Inflammatory macrophage treated with lipopolysaccharide for 1 hour (primary cell): Measurements from ENCODE around the gene MAML3.
"Not testable (repeated sequence)": the region's sequence is repeated elsewhere in the genome, so short reads cannot be mapped to it uniquely, and the experiment has no call there.

ENCODE experiments used
- DNase-seq, 2 donors: peaks; one replicate each; pipeline ENCODE4 v3.0.0-alpha.2; 2020 to 2022

MAML3 gene

GRCh38 chr4:139700568-139700967 lies 453.4 kb downstream of the MAML3 start:
- no peak for DNase-seq

GRCh38 chr4:139698167-139698925 lies 455.6 kb downstream of the MAML3 start:
- DNase-seq, result not testable (repeated sequence)

GRCh38 chr4:139696491-139696890 lies 457.5 kb downstream of the MAML3 start:
- no peak for DNase-seq

DNA sequence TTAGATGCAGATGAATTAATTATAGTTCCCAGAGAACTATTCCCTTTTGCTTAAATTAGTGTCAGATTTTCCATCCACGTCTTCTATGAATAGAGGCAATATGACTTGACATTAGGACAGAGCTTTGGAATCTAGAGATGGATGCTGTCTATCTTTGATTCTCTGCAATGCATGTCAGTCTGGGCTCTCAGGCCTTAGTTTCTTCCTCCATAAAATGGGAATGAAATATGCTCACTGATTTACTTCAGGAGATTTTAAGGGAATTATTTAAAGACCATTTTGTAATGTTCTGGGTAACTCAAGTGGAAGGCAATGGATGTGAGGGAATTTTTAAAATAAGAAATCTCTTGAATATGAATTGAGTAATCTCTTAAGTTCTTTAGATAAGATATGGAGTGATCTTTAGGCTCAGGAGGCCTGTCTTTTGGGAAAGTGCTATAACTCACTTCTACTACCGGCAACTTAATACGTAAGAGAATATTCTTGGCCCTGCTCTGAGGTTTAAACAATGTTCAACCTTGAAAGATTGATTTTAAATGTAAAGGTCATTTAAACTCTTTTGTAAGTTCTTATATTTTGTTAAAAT lies 459.4 kb downstream of the MAML3 start:
- no peak for DNase-seq

DNA sequence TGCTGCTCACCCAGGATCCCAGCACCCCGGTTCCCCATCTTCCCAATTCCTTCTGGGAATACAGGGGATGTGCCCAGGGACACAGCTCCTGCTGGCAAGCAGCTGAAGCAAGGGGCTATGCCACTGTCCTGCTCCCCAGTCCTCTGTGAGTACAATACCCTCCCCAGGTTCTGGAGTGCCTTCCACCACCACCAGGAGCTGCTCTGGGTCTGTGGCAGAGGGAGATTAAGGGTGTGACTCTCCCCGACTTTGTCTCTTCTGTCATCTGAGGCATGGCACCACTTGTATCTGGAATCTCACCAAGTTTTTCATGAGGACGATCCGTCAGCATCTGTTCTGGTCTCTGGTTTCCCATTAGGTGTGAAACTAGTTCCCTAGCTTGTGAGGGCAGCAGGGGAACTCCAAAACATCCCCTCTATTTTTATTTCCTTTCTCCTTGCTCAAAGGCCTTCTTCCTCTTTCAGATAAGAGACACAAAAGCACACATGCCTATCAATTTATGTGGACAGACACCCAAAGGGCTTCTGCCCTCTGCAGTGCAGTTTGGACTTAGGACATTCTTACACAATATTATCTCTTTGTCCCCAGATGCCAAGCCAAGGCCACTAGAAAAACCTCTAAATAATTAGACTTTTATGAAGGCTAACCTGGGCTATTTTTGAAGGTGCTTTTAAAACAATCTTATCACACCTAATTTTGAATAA lies 461.5 kb downstream of the MAML3 start:
- DNase-seq, result peak; percentile 53 to 72

GRCh38 chr4:139690419-139690818 lies 463.6 kb downstream of the MAML3 start:
- DNase-seq, result peak; percentile 39 to 69

DNA sequence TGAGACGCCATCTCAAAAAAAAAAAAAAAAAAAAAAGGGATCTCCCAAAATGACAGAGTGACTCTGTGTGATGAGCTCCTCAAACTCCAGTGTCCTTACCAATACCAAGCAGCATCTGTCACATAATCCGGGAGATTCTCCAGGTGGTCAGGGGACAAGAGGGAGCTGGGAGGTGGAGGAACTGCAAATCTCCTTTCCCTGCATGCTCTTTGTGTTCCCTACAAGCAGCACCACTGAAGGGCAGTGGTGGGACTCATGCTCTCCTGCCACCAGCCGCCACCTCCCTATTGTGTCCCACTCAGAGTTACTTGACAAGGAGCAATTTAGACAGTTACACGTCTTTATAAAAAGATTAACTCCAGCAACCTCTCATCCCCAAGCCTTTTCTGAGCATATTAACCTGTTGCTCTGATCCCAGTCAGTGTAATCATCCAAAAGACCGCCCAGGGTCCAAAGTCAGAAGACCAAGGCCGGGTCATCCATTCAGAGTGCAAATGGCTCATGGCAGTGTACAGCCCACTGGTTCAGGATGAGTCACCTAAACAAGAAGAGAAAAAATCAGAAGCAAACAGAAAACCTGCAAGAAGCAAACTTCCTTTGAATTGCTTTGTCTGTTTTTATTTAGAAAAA lies 464.8 kb downstream of the MAML3 start:
- DNase-seq, result peak; percentile 11 to 41

- no peak for DNase-seq
These were observed 467.0 kb downstream of the MAML3 start for GRCh38 chr4:139686988-139687387.

DNA sequence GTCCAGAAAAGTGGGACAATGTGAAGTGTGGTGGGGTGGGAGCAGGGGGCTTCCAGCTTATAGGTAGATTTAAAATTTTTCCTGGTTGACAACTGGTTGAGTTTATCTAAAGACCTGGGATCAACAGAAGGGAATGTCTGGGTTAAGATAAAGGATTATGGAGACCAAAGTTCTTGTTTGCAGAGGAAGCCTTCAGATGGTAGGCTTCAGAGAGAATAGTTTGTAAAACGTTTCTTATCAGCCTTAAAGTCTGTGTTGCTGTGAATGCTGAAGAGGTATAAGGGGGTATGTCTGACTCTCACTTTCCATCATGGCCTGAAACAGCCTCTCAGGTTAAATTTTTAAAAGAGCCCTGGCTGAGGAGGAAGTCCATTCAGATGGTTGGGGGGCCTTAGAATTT lies 467.9 kb downstream of the MAML3 start:
- no peak for DNase-seq

- no peak for DNase-seq
These were observed 468.8 kb downstream of the MAML3 start for GRCh38 chr4:139685180-139685579.

GRCh38 chr4:139684351-139684750 lies 469.6 kb downstream of the MAML3 start:
- DNase-seq, result no peak

DNA sequence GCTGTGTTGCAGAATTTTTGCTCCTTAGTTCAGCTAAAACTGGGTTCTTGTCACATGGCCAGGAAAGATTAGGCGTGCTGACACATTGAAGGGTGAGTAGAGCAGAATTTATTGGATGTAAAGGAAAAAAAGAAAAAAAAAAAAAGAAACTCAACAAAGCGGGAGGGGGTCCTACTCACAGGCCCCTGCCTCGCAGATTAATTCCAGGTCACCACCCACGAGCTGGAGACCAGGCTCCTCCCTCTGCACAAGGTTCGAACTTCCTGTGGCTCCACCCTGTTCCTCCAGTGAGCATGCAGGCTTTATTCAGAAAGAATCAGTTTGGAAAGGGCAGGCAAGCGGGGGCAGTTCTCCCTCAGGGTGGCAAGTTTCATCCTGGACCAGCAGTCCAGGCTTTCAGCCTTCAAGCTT lies 471.2 kb downstream of the MAML3 start:
- DNase-seq, result no peak

- DNase-seq, result no peak
These were observed 471.7 kb downstream of the MAML3 start for GRCh38 chr4:139682309-139682708.

DNA sequence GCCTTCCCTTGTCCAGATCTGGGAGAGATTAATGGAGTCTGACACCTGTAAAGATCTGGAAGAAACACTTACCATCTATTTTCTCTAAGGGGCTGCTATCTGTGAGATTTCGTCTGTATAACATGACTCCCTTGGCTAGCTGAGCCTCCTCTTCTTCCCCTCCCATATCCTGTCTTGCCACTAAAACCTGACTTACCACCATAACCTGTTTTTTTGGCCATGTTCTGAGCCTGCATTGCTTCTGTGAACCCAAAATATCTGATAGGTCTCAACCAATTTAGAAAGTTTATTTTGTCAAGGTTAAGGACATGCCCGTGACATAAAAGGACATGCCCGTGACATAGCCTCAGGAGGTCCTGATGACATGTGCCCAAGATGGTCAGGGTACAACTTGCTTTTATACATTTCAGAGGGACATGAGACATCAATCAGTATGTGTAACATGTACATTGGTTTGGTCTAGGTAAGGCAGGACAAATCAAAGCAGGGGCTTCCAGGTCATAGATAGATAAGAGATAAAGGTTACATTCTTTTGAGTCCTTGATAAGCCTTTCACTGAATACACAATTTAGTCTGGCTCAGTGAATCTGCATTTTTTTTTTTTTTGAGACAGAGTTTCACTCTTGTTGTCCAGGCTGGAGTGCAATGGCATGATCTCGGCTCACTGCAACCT lies 476.9 kb downstream of the MAML3 start:
- no peak for DNase-seq

GRCh38 chr4:139676365-139676764 lies 477.6 kb downstream of the MAML3 start:
- DNase-seq, result no peak

DNA sequence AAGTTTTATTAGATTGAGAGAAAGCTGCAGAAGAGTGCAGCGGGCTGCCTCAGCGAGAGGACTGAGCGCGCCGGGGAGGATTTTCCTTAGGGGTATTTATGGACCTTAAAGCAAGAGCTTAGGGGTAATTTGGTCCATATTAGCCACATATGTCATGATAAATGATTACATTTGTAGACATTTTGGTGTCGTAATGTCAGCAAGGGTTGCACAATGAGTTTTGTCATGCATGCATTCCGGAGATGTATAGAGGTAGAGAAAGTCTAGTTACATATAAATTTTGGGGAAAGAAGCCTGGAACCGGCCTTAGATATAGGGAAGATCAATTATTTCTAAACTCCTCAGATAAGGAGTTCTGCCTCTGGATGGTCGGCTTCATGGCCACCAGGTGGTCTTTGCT lies 478.3 kb downstream of the MAML3 start:
- DNase-seq, result peak in 1 of 2 donors; percentile 84

GRCh38 chr4:139674875-139675550 lies 479.0 kb downstream of the MAML3 start:
- DNase-seq, result peak; percentile 75 to 82

GRCh38 chr4:139672732-139673131 lies 481.3 kb downstream of the MAML3 start:
- no peak for DNase-seq

- no peak for DNase-seq
These were observed 481.8 kb downstream of the MAML3 start for GRCh38 chr4:139672215-139672614.

DNA sequence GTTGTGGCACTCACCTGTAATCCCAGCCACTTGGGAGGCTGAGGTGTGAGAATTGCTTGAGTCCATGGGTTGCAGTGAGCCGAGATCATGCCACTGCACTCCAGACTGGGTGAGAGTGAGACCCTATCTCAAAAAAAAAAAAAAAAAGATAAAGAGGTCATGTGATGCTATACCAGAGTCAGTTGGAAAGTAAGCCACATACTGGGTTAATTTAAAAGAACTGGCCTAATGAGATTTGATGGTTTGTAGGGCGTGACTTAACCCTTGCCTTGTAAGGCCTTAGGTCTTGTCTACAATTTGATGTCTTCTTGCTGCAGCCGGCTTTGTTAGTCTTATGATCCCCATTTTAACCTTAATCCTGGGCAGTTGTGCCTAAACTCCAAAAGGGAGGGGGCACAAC lies 483.2 kb downstream of the MAML3 start:
- no peak for DNase-seq

DNA sequence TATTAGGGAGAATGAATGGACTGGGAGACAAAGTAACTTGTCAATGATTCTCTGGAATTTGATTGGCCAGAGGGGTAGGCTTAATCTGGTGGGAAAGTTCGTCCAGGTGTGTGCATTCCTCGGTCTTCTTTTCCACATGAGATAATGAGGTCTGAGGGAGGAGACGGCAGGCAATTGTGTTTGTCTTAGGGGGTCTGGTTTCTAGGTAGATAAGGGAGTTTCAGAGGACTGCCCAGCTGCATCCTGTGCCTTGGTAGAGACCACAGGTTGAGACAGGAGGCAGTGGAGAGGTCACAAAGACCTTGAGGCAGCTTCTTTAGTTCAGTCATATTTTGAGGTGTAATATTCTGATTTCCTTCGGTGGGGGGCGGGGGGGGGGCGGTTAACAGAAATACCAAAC lies 484.1 kb downstream of the MAML3 start:
- DNase-seq, result no peak

DNA sequence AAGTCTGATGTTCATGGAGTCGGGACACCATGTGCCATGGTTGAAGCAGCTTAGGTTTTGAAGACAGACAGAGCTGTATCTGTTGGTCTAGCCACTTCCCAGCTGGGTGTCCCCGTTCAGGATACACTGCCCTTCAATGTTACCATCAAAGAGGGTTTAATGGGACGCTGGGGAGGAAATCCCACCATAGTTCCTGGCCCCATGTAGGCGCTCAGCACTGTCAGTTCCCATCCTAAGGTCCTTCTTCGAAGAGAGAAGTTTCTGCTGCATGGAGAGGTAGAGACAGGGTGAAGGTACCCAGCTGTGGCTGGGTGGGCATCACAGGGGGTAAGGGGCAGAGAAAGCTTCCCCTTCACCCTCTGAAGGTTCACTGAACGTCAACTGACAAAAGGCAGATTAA lies 484.6 kb downstream of the MAML3 start:
- DNase-seq, result no peak
